GM12801 (cell line): Measurements from ENCODE around the gene AP5S1.

Experiments used
- CTCF ChIP-seq: IDR thresholded peaks from one replicate; pipeline ENCODE4 v1.5.1; 2011; ENCODE audit warnings: control low read depth; ENCODE audit not compliant: insufficient read length; ENCODE audit errors: extremely low read depth

AP5S1 gene

GRCh38 chr20:3800878-3801260 is 19.5 kb upstream of the AP5S1 start:
- TF ChIP-seq CTCF, result no peak

GRCh38 chr20:3801299-3801698 is 19.0 kb upstream of the AP5S1 start:
- TF ChIP-seq CTCF, result no peak

- no peak for TF ChIP-seq CTCF
Observed at GRCh38 chr20:3801846-3802245, 18.5 kb upstream of the AP5S1 start.

- TF ChIP-seq CTCF, result no peak
Observed at GRCh38 chr20:3802524-3803239, 17.7 kb upstream of the AP5S1 start.

- TF ChIP-seq CTCF, result no peak
Observed at GRCh38 chr20:3803289-3803688, 17.1 kb upstream of the AP5S1 start.

- no peak for TF ChIP-seq CTCF
Observed at GRCh38 chr20:3803854-3804253, 16.5 kb upstream of the AP5S1 start.

GRCh38 chr20:3804254-3804751 is 16.0 kb upstream of the AP5S1 start:
- TF ChIP-seq CTCF, result no peak
